OCI-LY3 (cell line): Measurements from ENCODE around the gene NUDT1.

Experiments
- H2AFZ ChIP-seq: fragments of 200-600, 300-600 bp; shearing (Covaris generic); 2 replicates; pipeline ENCODE4 v1.6.0; 2014; ENCODE audit warnings: antibody characterized with exemption, low read depth, low read length
- H3K27ac ChIP-seq: fragments of 200-600, 300-600 bp; sonication (generic); 2 replicates; pipeline ENCODE4 v1.5.1; 2014; ENCODE audit warnings: mild to moderate bottlenecking, low read length, moderate library complexity, mixed read lengths
- H3K27me3 ChIP-seq: fragments of 200-600, 300-600 bp; sonication (generic); 2 replicates; pipeline ENCODE4 v1.6.1; 2014; ENCODE audit warnings: low read depth, low read length, mixed read lengths
- H3K36me3 ChIP-seq: fragments of 200-600, 300-600 bp; sonication (generic); replicated peaks from 2 replicates; pipeline ENCODE3; 2014; ENCODE audit warnings: low read depth, low read length, mixed read lengths
- H3K4me1 ChIP-seq: fragments of 300-600, 200-600 bp; sonication (generic); 2 replicates; pipeline ENCODE4 v1.6.1; 2014; ENCODE audit warnings: low read length, mixed read lengths
- H3K4me2 ChIP-seq: fragments of 200-600, 300-600 bp; sonication (generic); 2 replicates; pipeline ENCODE4 v1.6.1; 2014; ENCODE audit warnings: low read length, mixed read lengths
- H3K4me3 ChIP-seq: fragments of 300-600, 200-600 bp; sonication (generic); 2 replicates; pipeline ENCODE4 v1.5.1; 2014; ENCODE audit warnings: antibody characterized with exemption, mild to moderate bottlenecking, low read length, moderate library complexity
- H3K79me2 ChIP-seq: fragments of 300-600, 200-600 bp; shearing (Covaris generic); 2 replicates; pipeline ENCODE4 v1.6.1; 2014; ENCODE audit warnings: mild to moderate bottlenecking, low read length, mixed read lengths
- H3K9ac ChIP-seq: fragments of 300-600, 200-600 bp; shearing (Covaris generic); 2 replicates; pipeline ENCODE4 v1.6.0; 2014; ENCODE audit warnings: mild to moderate bottlenecking, low read length, moderate library complexity
- H3K9me3 ChIP-seq: fragments of 200-600, 300-600 bp; shearing (Covaris generic); 2 replicates; pipeline ENCODE4 v1.6.1; 2014; ENCODE audit warnings: low read length, mixed read lengths; ENCODE audit not compliant: insufficient read depth
- H4K20me1 ChIP-seq: fragments of 200-600, 300-600 bp; sonication (generic); 2 replicates; pipeline ENCODE4 v1.6.1; 2016; ENCODE audit warnings: low read length, mixed read lengths; ENCODE audit not compliant: insufficient read depth
- EZH2phosphoT487 ChIP-seq: fragments of 200-600 bp; shearing (Covaris generic); IDR thresholded peaks from 2 replicates; pipeline ENCODE4 v1.6.1; 2018; ENCODE audit warnings: antibody characterized with exemption, mixed run types, low read depth
- TF ChIP-seq, protein P1 (sequence below): fragments of 200-600, 300-600 bp; sonication (generic); IDR thresholded peaks from 2 replicates; pipeline ENCODE4 v1.5.1; 2014; ENCODE audit warnings: antibody characterized with exemption, low read length, low read depth

The NUDT1 gene

DNA sequence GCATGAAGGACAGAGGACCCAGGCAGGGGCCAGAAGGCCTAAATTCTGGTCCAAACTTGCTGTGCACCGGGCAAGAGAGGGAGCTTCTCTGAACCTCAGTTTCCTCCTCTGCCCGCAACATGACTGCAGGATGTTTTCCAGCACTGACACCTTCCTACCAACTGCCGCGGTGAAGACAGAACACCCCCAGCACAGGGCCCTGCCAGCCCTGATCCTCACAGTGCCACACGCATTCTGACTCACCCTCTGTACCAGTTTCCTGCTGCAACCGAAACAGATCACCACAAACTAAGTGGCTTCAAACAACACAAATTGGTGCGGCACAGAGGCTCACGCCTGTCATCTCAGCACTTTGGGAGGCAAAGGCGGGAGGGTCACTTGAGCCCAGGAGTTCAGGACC lies 27.4 kb upstream of the NUDT1 start:
- Histone ChIP-seq H3K27me3 (no peaks in the 10 kb centered on the region), H4K20me1 (no peaks in the 10 kb centered on the region), H3K9ac (no peak overlapping the region), H3K4me3 (no peak overlapping the region), H3K4me2 (no peak overlapping the region), H3K27ac (no peak overlapping the region), H3K9me3 (no peaks in the 10 kb centered on the region), H3K4me1 (no peaks in the 10 kb centered on the region), H3K79me2 (no peaks in the 10 kb centered on the region), H3K36me3 (no peaks in the 10 kb centered on the region), H2AFZ (no peak overlapping the region)
- TF ChIP-seq EZH2phosphoT487 = no peak
- TF ChIP-seq, protein P1, sequence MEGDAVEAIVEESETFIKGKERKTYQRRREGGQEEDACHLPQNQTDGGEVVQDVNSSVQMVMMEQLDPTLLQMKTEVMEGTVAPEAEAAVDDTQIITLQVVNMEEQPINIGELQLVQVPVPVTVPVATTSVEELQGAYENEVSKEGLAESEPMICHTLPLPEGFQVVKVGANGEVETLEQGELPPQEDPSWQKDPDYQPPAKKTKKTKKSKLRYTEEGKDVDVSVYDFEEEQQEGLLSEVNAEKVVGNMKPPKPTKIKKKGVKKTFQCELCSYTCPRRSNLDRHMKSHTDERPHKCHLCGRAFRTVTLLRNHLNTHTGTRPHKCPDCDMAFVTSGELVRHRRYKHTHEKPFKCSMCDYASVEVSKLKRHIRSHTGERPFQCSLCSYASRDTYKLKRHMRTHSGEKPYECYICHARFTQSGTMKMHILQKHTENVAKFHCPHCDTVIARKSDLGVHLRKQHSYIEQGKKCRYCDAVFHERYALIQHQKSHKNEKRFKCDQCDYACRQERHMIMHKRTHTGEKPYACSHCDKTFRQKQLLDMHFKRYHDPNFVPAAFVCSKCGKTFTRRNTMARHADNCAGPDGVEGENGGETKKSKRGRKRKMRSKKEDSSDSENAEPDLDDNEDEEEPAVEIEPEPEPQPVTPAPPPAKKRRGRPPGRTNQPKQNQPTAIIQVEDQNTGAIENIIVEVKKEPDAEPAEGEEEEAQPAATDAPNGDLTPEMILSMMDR = no peak

DNA sequence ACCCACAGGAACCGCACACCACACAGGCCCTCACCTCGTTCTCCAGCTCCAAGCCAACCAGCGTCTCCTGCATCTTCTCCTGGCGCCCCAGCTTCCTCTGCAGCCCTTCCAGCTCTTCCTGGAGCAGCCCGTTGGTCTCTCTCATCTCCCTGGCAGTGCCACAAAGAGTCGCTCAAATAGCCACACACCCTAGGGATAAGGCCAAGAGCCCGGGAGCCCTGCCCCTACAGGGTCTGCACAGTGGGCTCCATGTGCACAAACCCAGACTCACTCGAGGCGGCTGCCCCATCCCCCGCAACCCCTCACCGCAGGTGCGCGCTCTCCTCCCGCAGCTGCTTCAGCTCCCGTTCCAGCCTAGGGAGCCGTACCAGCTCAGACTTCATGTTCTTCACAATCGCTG lies 26.2 kb upstream of the NUDT1 start:
- Histone ChIP-seq H3K27me3 (no peaks in the 10 kb centered on the region), H2AFZ (no peak overlapping the region), H3K4me3 (no peak overlapping the region), H4K20me1 (no peaks in the 10 kb centered on the region), H3K9me3 (no peaks in the 10 kb centered on the region), H3K27ac (no peak overlapping the region), H3K4me2 (no peak overlapping the region), H3K9ac (no peak overlapping the region), H3K36me3 (no peaks in the 10 kb centered on the region), H3K4me1 (no peaks in the 10 kb centered on the region), H3K79me2 (no peaks in the 10 kb centered on the region; the same call in 1 of the 2 replicates)
- no peak for TF ChIP-seq EZH2phosphoT487
- TF ChIP-seq, protein P1 = no peak

DNA sequence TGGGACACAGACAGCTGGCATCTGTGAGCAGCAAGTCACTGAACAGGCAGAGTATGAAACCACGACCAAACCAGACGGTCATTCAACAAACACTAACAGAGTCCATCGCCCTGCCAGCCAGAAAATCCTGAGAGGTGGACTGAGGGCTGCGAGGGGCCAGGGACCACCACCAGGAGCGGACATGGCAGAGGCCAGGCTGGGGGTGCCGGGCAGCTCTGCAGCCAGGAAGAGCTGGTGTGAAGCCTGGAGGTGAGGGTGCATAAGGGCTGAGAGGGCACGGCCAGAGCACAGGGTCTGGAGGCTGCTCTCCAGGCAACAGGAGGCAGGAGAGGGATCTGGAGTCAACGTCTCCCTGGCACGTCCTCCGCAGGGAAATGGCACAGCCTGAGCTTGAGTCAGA lies 24.8 kb upstream of the NUDT1 start:
- no peaks in the 10 kb centered on the region for H3K4me1 ChIP-seq
- H3K36me3 ChIP-seq = no peaks in the 10 kb centered on the region
- H3K9me3 ChIP-seq = no peaks in the 10 kb centered on the region
- H4K20me1 ChIP-seq = no peaks in the 10 kb centered on the region
- H3K4me3 ChIP-seq = no peak overlapping the region
- no peak overlapping the region for H3K4me2 ChIP-seq
- H3K79me2 ChIP-seq = no peaks in the 10 kb centered on the region; the same call in 1 of the 2 replicates
- H3K9ac ChIP-seq = no peak overlapping the region
- no peak overlapping the region for H3K27ac ChIP-seq
- TF ChIP-seq, protein P1 = no peak
- TF ChIP-seq EZH2phosphoT487 = no peak
- no peaks in the 10 kb centered on the region for H3K27me3 ChIP-seq
- H2AFZ ChIP-seq = no peak overlapping the region

DNA sequence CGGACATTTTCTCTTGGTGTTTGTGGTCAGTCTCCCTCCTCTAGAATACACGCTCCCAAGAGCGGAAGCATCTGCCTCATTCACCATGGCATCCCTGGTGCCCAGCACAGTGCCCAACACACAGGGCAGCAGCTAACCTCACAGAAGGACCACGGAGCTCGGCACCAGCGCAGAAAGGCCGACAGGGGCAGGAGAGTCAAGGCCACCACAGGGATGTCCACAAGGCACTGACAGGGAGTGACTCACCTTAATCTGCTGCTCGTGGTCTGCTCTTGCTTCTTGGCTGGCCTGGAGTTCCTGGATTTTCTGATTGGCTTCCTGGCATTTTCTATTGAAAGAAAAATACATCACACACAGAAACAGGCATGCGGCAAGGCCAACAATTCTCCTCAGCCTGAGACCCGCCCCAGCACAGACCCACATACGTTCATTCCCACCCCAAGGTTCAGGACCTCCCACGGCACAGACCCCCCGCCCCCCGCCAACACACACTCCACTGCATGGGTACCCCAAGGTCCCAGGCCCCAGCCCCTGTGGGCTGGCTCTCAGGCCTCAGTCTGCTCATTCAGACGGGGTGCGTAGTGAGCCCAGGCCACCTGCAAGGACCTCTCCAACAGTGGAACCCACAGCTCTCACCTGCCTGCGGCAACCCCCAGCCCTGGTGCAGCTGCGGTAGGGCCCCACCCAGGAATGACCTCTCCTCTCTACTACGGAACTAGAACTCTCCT lies 24.1 kb upstream of the NUDT1 start:
- Histone ChIP-seq H3K27me3 (no peaks in the 10 kb centered on the region), H3K4me1 (no peaks in the 10 kb centered on the region), H3K4me2 (no peak overlapping the region), H3K9me3 (no peaks in the 10 kb centered on the region), H4K20me1 (no peaks in the 10 kb centered on the region), H2AFZ (no peak overlapping the region), H3K27ac (no peak overlapping the region), H3K79me2 (no peaks in the 10 kb centered on the region; the same call in 1 of the 2 replicates), H3K36me3 (no peaks in the 10 kb centered on the region), H3K4me3 (no peak overlapping the region), H3K9ac (no peak overlapping the region)
- no peak for TF ChIP-seq EZH2phosphoT487
- TF ChIP-seq, protein P1 = no peak
